GM12874 (cell line): Measurements from ENCODE around the gene ISY1.

ENCODE experiments used
- CTCF ChIP-seq: IDR thresholded peaks from 2 replicates; pipeline ENCODE4 v1.5.1; 2011; ENCODE audit warnings: low read depth, mild to moderate bottlenecking, control low read depth, low read length, moderate library complexity; ENCODE audit not compliant: insufficient read depth

Gene ISY1

GRCh38 chr3:129106866-129107565, 53.8 kb downstream of the ISY1 start:
- TF ChIP-seq CTCF, result no peak

- TF ChIP-seq CTCF, result no peak
These were observed 54.5 kb downstream of the ISY1 start for GRCh38 chr3:129106320-129106719.

GRCh38 chr3:129105862-129106261, 55.0 kb downstream of the ISY1 start:
- no peak for TF ChIP-seq CTCF

GRCh38 chr3:129104498-129105079, 56.3 kb downstream of the ISY1 start:
- no peak for TF ChIP-seq CTCF

GRCh38 chr3:129104051-129104450, 56.8 kb downstream of the ISY1 start:
- TF ChIP-seq CTCF, result no peak

- TF ChIP-seq CTCF, result no peak
These were observed 57.6 kb downstream of the ISY1 start for GRCh38 chr3:129103296-129103695.

- TF ChIP-seq CTCF, result no peak
These were observed 59.3 kb downstream of the ISY1 start for GRCh38 chr3:129101370-129102138.
